Ecto neural progenitor cell (in vitro differentiated cells): ENCODE data around the gene UGT3A1.
A peak's percentile ranks its signal among the peaks of the same experiment; 100 is the strongest.
"Not testable (repeated sequence)": the region's sequence is repeated elsewhere in the genome, so short reads cannot be mapped to it uniquely, and the experiment has no call there.

Experiments used
- DNase-seq: peaks from one replicate; pipeline ENCODE4 v3.0.0-alpha.2; 2018; ENCODE audit warnings: low spot score

The UGT3A1 gene

GRCh38 chr5:35988529-35988928 lies 2.7 kb downstream of the UGT3A1 start:
- DNase-seq = no peak

GRCh38 chr5:35987776-35988175 lies 3.4 kb downstream of the UGT3A1 start:
- no peak for DNase-seq

- DNase-seq = no peak
These were observed 11.5 kb downstream of the UGT3A1 start for GRCh38 chr5:35979715-35980114.

- DNase-seq = not testable (repeated sequence)
These were observed 14.3 kb downstream of the UGT3A1 start for GRCh38 chr5:35976859-35977258.

GRCh38 chr5:35974570-35974969 lies 16.6 kb downstream of the UGT3A1 start:
- DNase-seq = no peak

- DNase-seq = no peak
These were observed 19.3 kb downstream of the UGT3A1 start for GRCh38 chr5:35971878-35972210.

- no peak for DNase-seq
These were observed 19.9 kb downstream of the UGT3A1 start for GRCh38 chr5:35971186-35971877.

GRCh38 chr5:35963381-35963843 lies 27.8 kb downstream of the UGT3A1 start:
- no peak for DNase-seq

GRCh38 chr5:35960328-35960727 lies 30.9 kb downstream of the UGT3A1 start:
- no peak for DNase-seq

- no peak for DNase-seq
These were observed 34.8 kb downstream of the UGT3A1 start for GRCh38 chr5:35956429-35956828.

- DNase-seq = no peak
These were observed 37.0 kb downstream of the UGT3A1 start for GRCh38 chr5:35954175-35954574.

- DNase-seq = no peak
These were observed 44.1 kb downstream of the UGT3A1 start for GRCh38 chr5:35947085-35947484.

GRCh38 chr5:35939639-35940038 lies 51.6 kb downstream of the UGT3A1 start:
- DNase-seq = no peak

- DNase-seq = peak; percentile 65
These were observed 52.5 kb downstream of the UGT3A1 start, which contains the start of gene CAPSL for GRCh38 chr5:35938568-35939227. Gene CAPSL (minus strand): TSS chr5:35938622. CDS start chr5:35921120, 17,502 bp downstream.

GRCh38 chr5:35926389-35927051 lies 64.7 kb downstream of the UGT3A1 start:
- peak; percentile 56 for DNase-seq

- peak; percentile 79 for DNase-seq
These were observed 66.1 kb downstream of the UGT3A1 start for GRCh38 chr5:35924950-35925722.

GRCh38 chr5:35924122-35924949 lies 66.9 kb downstream of the UGT3A1 start:
- no peak for DNase-seq

- no peak for DNase-seq
These were observed 68.7 kb downstream of the UGT3A1 start for GRCh38 chr5:35922468-35922867.

- no peak for DNase-seq
These were observed 69.3 kb downstream of the UGT3A1 start for GRCh38 chr5:35921930-35922329.

- peak; percentile 63 for DNase-seq
These were observed 70.3 kb downstream of the UGT3A1 start for GRCh38 chr5:35920890-35921289.

GRCh38 chr5:35919191-35919590 lies 72.0 kb downstream of the UGT3A1 start:
- no peak for DNase-seq
